NCI-H774 (cell line): ENCODE measurements around the gene CLSTN3.

Experiments
- DNase-seq: peaks from one replicate; lab custom pipeline; 2025; lab: John Stamatoyannopoulos, UW

Gene CLSTN3

GRCh38 chr12:7125632-7126227 is 4.4 kb upstream of the CLSTN3 start:
- no peak for DNase-seq

GRCh38 chr12:7127916-7128626 is 2.1 kb upstream of the CLSTN3 start:
- no peak for DNase-seq

DNA sequence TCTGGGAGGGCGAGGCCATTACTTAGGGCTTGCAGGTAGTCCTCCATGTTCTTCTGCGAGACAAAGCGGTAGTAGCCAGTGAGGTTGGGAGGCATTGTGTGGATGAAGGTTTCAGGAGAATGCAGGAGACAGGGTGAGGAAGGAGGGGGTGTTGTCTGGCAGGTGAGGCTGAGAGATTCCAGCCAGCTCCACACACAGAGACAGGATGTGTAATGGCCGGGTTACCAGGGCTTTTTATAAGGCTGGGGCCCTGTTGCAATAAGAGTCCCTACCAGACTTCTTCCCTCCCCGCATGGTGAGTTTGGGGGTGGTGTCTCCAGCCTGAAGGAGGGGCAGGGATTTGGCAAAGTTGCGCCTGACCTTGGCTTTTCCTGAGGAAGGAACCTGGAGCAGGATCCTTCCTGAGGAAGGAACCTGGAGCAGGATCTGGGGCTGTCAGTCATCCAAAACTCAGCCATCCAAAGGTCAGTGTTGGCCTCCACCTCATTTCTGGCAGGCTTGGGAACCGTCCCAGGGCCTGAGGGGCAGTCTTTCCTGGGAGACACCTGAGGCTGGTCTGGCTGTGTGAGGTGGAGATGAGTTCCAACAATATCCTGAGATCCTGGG is 1.4 kb upstream of the CLSTN3 start, which contains the start of gene RBP5:
Gene RBP5 (minus strand): TSS at position 209 of the 606 bp plus-strand sequence. CDS start 114 bp downstream, at position 95.
- no peak for DNase-seq

DNA sequence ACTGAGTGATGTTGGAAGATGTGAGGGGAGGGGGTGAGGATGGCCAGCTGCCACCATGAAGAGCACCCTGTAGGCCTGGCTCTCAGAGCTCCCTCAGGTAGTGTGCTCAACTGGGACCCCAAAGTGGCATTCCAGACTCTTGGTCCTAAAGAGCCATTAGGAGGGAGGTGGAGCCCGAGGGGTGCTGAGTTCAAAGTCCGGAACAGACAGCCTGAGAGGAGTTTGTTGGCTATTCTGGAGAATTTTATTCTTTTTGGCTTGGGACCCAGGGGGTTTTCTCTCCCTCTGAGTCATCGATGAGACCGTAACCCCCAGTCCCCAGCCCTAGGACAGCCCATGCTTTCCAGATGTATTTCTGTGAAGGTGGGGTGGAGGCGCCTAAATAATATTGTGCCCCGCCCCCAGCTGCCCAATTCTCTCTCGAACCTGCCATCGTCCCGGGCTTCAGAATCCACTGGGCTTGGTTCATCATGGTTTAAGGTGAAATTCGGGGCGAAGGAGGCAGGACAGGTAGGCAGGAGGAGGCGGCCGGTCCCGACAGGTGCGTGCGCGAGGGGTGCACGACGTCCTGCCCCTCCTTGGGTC is 792 bp upstream of the CLSTN3 start:
- DNase-seq: no peak

- DNase-seq: peak; percentile 25
Measured at GRCh38 chr12:7130701-7131501, 730 bp downstream of the CLSTN3 start.

DNA sequence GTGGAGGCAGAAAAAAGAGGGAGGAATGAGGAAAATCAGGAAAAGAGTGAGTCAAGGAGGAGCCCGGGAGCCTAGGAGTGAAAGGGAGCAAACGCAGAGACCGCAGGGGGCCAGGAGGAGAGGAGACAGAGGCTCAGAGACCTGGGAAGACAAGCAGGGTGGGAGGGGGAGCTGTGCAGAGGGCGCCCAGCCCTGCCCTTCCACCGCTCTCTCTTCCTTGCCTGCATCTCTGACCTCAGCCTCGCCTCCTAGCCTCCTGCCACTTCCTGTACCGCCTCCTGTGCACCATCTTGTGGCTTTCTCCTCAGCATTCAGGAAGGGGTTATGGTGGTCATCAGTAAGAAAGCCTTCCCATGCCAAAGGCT is 1.3 kb downstream of the CLSTN3 start:
- no peak for DNase-seq

GRCh38 chr12:7134396-7135166 is 4.4 kb downstream of the CLSTN3 start:
- no peak for DNase-seq

DNA sequence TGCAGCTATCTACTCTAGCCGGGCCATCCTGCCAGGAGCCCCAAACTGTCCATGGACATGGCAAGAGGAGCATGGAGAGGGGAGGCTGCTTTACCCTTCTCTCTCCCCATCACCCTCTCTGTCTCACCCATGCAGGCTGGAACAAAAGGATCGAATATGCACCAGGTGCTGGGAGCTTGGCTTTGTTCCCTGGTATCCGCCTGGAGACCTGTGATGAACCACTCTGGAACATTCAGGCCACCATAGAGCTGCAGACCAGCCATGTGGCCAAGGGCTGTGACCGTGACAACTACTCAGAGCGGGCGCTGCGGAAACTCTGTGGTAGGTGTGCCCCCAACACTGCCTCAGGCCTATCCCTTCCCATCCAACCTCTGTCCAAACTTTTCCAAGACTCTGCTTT is 5.9 kb downstream of the CLSTN3 start:
- no peak for DNase-seq

- DNase-seq: no peak
Measured at GRCh38 chr12:7136676-7137075, 6.5 kb downstream of the CLSTN3 start.

DNA sequence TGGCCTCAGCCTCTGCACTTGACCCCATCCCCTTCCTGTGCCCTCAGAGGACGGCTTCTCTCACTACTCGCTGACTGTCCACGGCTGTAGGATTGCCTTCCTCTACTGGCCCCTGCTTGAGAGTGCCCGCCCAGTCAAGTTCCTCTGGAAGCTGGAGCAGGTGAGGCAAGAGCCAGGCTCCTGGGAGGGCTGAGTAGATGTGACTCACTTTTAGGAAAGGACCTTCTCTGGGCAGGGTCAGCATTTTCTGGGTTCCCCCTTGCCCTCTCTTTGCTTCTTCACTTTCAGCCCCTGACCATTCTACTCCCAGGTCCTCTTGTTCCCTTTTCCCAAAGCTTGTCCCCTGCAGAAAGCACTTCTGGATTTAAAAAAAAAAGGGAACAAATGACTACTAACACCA is 7.7 kb downstream of the CLSTN3 start:
- no peak for DNase-seq

DNA sequence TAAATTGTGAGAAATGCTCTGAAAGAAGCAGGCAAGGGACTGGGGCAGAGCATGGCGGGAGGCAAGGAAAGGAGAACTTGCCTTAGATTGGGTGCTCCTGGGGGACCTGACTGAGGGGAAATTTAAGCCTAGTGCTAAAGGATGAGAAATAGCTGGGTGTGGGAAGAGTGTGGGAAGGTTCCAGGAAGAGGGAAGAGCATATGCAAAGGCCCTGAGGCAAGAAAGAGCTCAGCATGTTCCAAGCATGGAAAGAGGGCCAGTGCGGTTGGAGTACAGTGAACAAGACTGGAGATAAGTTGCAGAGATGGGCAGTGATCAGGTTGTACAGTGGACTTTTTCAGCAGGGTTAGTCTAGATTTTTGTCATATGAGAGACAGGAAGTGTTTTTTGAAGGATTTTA is 9.0 kb downstream of the CLSTN3 start:
- no peak for DNase-seq

DNA sequence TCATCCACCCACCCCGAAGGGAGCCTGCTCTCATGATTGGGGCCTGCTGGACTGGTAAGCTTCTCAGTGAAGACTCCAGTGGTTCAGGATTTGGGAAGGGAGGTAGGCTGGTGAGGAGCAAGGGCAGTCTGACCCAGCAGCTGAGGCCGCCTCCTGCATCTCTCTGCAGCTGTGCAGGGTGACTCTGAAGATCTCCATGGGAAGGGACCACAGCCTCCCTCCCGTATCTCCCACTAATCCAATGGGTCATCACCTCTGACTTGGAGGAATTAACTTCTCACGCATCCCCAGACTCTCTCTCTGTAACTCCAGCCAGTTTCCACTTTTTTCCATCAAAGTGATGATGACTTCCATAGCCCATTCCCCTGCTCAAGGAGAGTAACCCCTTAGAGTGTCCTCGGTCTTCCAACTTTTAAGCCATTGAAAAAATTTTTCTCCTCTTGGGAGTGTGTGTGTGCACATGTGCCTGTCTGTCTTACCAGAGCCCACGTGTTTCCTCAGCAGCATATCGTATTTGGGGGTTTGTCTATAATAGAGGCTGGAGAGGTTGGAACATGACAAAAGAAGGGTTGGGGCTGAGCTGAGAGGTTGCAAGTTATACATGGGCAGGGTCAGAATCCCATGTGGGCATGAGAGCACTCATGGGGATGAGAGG is 11.3 kb downstream of the CLSTN3 start:
- no peak for DNase-seq

GRCh38 chr12:7142056-7142644 is 12.0 kb downstream of the CLSTN3 start:
- peak; percentile 20 for DNase-seq

DNA sequence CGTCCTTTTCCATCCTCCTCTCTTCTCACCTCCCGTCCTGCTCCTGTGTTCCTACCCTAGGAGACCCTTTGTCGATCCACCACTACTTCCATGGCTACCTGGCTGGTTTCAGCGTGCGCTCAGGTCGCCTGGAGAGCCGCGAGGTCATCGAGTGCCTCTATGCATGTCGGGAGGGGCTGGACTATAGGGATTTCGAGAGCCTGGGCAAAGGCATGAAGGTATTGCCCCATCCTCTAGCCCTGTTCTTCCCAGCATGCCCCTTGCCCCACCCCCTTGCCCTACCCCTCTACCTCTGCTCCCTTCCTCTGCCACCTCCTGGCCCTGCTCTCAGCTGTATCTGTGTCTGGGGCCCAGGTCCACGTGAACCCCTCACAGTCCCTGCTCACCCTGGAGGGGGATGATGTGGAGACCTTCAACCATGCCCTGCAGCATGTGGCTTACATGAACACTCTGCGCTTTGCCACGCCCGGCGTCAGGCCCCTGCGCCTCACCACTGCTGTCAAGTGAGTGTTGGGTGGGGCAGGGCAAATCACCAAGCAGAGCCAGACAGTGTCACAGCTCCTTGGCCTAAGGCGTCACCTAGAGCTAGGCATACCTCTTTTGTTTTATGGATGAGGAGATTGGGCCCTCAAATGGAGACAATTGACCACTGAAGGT is 12.8 kb downstream of the CLSTN3 start:
- no peak for DNase-seq

GRCh38 chr12:7143564-7143963 is 13.4 kb downstream of the CLSTN3 start:
- no peak for DNase-seq

DNA sequence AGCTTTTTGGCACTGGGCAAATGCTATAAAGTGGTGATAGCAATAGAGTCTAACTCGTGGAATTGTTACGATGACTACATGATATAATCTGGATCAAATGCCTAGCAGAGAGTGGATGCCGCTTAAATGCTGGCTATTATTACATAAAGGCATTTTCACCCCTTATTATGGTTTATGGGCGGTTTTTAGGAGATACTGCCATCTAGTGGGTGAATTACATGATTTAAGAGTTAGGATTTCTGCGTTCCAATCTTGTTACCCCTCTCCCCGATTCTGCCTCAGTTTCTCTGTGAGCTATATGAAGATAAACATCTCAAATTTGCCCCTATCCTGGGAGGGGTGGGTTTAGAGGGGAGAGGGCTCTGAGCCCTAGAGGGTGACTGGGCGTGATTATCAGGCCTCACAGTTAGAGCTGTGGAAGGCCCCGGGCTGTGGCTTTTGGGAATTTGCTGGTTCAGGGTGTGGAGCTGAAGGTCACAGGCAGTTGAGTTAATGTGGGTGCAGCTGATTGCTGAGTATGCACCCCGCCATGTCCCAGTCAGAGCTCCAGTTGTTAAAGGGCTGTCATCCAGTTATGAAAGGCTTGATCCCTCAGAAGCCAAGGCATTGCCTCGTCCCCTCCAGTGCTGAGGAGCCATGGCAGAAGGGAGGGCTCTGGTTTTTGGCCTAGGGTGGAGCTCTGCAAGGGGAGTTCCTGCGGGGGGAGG is 14.4 kb downstream of the CLSTN3 start:
- DNase-seq: no peak

- DNase-seq: no peak
Measured at GRCh38 chr12:7145671-7146070, 15.5 kb downstream of the CLSTN3 start.

- DNase-seq: no peak
Measured at GRCh38 chr12:7146228-7146627, 16.1 kb downstream of the CLSTN3 start.

DNA sequence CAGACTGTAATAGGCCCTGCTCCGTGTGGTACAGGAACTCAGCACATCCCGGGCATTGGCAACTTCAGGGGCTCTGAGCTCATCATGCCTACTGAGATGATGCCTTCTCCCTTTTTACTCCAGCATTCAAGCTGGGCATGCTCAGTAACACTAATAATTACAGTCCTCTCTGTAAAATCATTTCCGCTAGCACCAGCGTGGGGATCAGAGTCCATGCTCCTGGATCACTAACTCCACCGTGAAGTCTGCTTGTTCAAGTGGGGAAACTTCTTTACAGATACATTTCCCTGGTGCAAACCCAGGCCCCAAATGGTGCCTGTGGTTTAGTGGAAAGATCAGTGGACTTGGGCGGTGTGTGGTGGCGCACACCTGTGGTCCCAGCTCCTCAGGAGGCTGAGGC is 16.7 kb downstream of the CLSTN3 start:
- DNase-seq: no peak
